IMR-90 (cell line): ENCODE data around the gene MAGI2. TPM values are rescaled to one million over a fixed set of nuclear protein-coding genes. Genes with fewer than 3 reads are reported as not detected.

Experiments used
- ATAC-seq: fragments of 200-7000 bp; cut with Tn5 transposase; 2 replicates; pipeline ENCODE4 v1.9.1; 2020; ENCODE audit warnings: low read depth, mild to moderate bottlenecking, moderate library complexity
- BruUV-seq: library from RNA; stranded (reverse); fragments of 400-500 nt; replicated peaks from 2 replicates; lab custom pipeline; 2021; lab: Mats Ljungman, UMichigan
- CTCF ChIA-PET: fragments of 300-600 bp; formaldehyde crosslinking; extraction: SDS; loops from one replicate; lab custom pipeline; 2021; ENCODE audit warnings: antibody characterized with exemption; lab: Yijun Ruan, JAX
- POLR2A ChIA-PET: fragments of 300-600 bp; sonication (Branson Sonifier 250); formaldehyde crosslinking; loops from one replicate; lab custom pipeline; 2022; ENCODE audit warnings: antibody characterized with exemption; ENCODE audit not compliant: unreplicated experiment; lab: Charles Lee
- DNase-seq: peaks from one replicate; pipeline ENCODE4 v3.0.0; 2013
- H2AFZ ChIP-seq: replicated peaks from 2 replicates; pipeline ENCODE3; 2013; ENCODE audit warnings: low read length, mild to moderate bottlenecking; ENCODE audit not compliant: poor library complexity
- H2AK5ac ChIP-seq: 2 replicates; pipeline ENCODE4 v1.6.1; 2013; ENCODE audit warnings: low read depth, low read length, inconsistent platforms
- H2AK9ac ChIP-seq: replicated peaks from 2 replicates; pipeline ENCODE3; 2013; ENCODE audit warnings: mild to moderate bottlenecking, low read depth, low read length, moderate library complexity; ENCODE audit not compliant: poor library complexity
- H2BK120ac ChIP-seq: 2 replicates; pipeline ENCODE4 v1.6.1; 2013; ENCODE audit warnings: low read depth, low read length, inconsistent platforms
- H2BK15ac ChIP-seq: 3 replicates; pipeline ENCODE4 v1.6.1; 2013; ENCODE audit warnings: low read depth, low read length, inconsistent platforms
- H2BK20ac ChIP-seq: 2 replicates; pipeline ENCODE4 v1.6.1; 2013; ENCODE audit warnings: low read depth, mild to moderate bottlenecking, inconsistent platforms, low read length, moderate library complexity
- H2BK5ac ChIP-seq: 2 replicates; pipeline ENCODE4 v1.6.1; 2013; ENCODE audit warnings: mild to moderate bottlenecking, low read depth, low read length, inconsistent platforms; ENCODE audit not compliant: poor library complexity, severe bottlenecking
- H3K14ac ChIP-seq: replicated peaks from 2 replicates; pipeline ENCODE4 v1.6.1; 2013; ENCODE audit warnings: low read depth, low read length, inconsistent platforms
- H3K18ac ChIP-seq: 2 replicates; pipeline ENCODE4 v1.6.1; 2013; ENCODE audit warnings: low read depth, low read length, control low read depth
- H3K23ac ChIP-seq: 2 replicates; pipeline ENCODE4 v1.6.1; 2013; ENCODE audit warnings: low read depth, low read length, inconsistent platforms
- H3K27ac ChIP-seq: 2 replicates; pipeline ENCODE4 v1.5.1; 2013; ENCODE audit warnings: mild to moderate bottlenecking, control low read depth, low read length; ENCODE audit not compliant: insufficient read depth
- H3K27me3 ChIP-seq: 2 replicates; pipeline ENCODE4 v1.6.1; 2013; ENCODE audit warnings: low read length; ENCODE audit not compliant: control insufficient read depth, insufficient read depth
- H3K36me3 ChIP-seq: 2 replicates; pipeline ENCODE4 v1.6.1; 2013; ENCODE audit warnings: low read length, mixed read lengths; ENCODE audit not compliant: control insufficient read depth, insufficient read depth
- H3K4ac ChIP-seq: 2 replicates; pipeline ENCODE4 v1.6.1; 2013; ENCODE audit warnings: low read depth, low read length, inconsistent platforms
- H3K4me1 ChIP-seq: 2 replicates; pipeline ENCODE4 v1.6.1; 2013; ENCODE audit warnings: low read length, mixed read lengths; ENCODE audit not compliant: control insufficient read depth, insufficient read depth
- H3K4me2 ChIP-seq: 2 replicates; pipeline ENCODE4 v1.6.1; 2013; ENCODE audit warnings: low read depth, mild to moderate bottlenecking, control low read depth, low read length, moderate library complexity
- H3K4me3 ChIP-seq: 2 replicates; pipeline ENCODE4 v1.5.1; 2013; ENCODE audit warnings: low read depth, mild to moderate bottlenecking, control low read depth, low read length, moderate library complexity; ENCODE audit not compliant: insufficient read depth
- H3K56ac ChIP-seq: 2 replicates; pipeline ENCODE4 v1.6.1; 2013; ENCODE audit warnings: low read length, inconsistent platforms; ENCODE audit not compliant: insufficient read depth; ENCODE audit errors: extremely low read depth
- H3K79me1 ChIP-seq, 2 experiments: 2 replicates each; pipeline ENCODE4 v1.6.1; 2013; ENCODE audit warnings: low read length in 2 of 2, inconsistent platforms in 1 of 2, low read depth in 1 of 2
- H3K9ac ChIP-seq: 2 replicates; pipeline ENCODE4 v1.6.1; 2013; ENCODE audit warnings: low read depth, low read length, control low read depth
- H3K9me1 ChIP-seq: 2 replicates; pipeline ENCODE4 v1.6.1; 2013; ENCODE audit warnings: low read length, inconsistent platforms; ENCODE audit not compliant: insufficient read depth
- H3K9me3 ChIP-seq: 2 replicates; pipeline ENCODE4 v1.6.1; 2013; ENCODE audit warnings: low read length; ENCODE audit not compliant: control insufficient read depth, insufficient read depth
- H4K20me1 ChIP-seq: 2 replicates; pipeline ENCODE4 v1.6.1; 2013; ENCODE audit warnings: low read length, inconsistent platforms; ENCODE audit not compliant: insufficient read depth
- H4K5ac ChIP-seq: 2 replicates; pipeline ENCODE4 v1.6.1; 2013; ENCODE audit warnings: mild to moderate bottlenecking, low read depth, low read length, control low read depth
- H4K8ac ChIP-seq, 2 experiments: 2 replicates each; pipeline ENCODE4 v1.6.1; 2013; ENCODE audit warnings: low read depth in 2 of 2, low read length in 2 of 2, control low read depth in 1 of 2, inconsistent platforms in 1 of 2
- H4K91ac ChIP-seq: 2 replicates; pipeline ENCODE4 v1.6.1; 2013; ENCODE audit warnings: low read depth, low read length, inconsistent platforms; ENCODE audit not compliant: insufficient read depth
- CHD1 ChIP-seq: IDR thresholded peaks from 2 replicates; pipeline ENCODE4 v1.6.1; 2012; ENCODE audit warnings: low read depth, low read length, improper control_type of control experiment
- ELK1 ChIP-seq: fragments of 150-350 bp; IDR thresholded peaks from 2 replicates; pipeline ENCODE4 v1.6.1; 2016; ENCODE audit warnings: low read depth, mild to moderate bottlenecking, low read length, moderate library complexity, borderline replicate concordance
- MAFK ChIP-seq: IDR thresholded peaks from 2 replicates; pipeline ENCODE4 v1.6.1; 2012; ENCODE audit warnings: low read depth, low read length, improper control_type of control experiment
- MAZ ChIP-seq: IDR thresholded peaks from 2 replicates; pipeline ENCODE4 v1.6.1; 2012; ENCODE audit warnings: low read depth, mild to moderate bottlenecking, low read length, improper control_type of control experiment, moderate library complexity, borderline replicate concordance
- MXI1 ChIP-seq: IDR thresholded peaks from 2 replicates; pipeline ENCODE4 v1.6.1; 2012; ENCODE audit warnings: low read depth, mild to moderate bottlenecking, low read length, moderate library complexity, borderline replicate concordance
- NFE2L2 ChIP-seq: fragments of 150-350 bp; IDR thresholded peaks from 2 replicates; pipeline ENCODE4 v1.6.1; 2016; ENCODE audit warnings: low read depth, mild to moderate bottlenecking, low read length
- RCOR1 ChIP-seq: IDR thresholded peaks from 2 replicates; pipeline ENCODE4 v1.6.1; 2012; ENCODE audit warnings: mild to moderate bottlenecking, low read length, improper control_type of control experiment; ENCODE audit not compliant: insufficient replicate concordance
- RFX5 ChIP-seq: IDR thresholded peaks from 2 replicates; pipeline ENCODE4 v1.8.0; 2012; ENCODE audit warnings: low read depth, mild to moderate bottlenecking, low read length, moderate library complexity
- SMC3 ChIP-seq: fragments of 150-350 bp; IDR thresholded peaks from 2 replicates; pipeline ENCODE4 v1.6.1; 2016; ENCODE audit warnings: low read depth, mild to moderate bottlenecking, antibody characterized with exemption, low read length, moderate library complexity
- USF2 ChIP-seq: fragments of 150-350 bp; IDR thresholded peaks from 2 replicates; pipeline ENCODE4 v1.6.1; 2017; ENCODE audit warnings: mild to moderate bottlenecking, antibody characterized with exemption, low read length, low read depth
- WGBS, 2 experiments: methylation state at CpG; one replicate each; pipeline versions ENCODE4 v1.1.5 to v1.1.7; 2013; ENCODE audit warnings: missing lambda C conversion rate in 2 of 2; ENCODE audit not compliant: insufficient read length in 1 of 2; ENCODE audit errors: extremely low coverage in 2 of 2; 5-methylcytosine and 5-hydroxymethylcytosine counted together
- dilution Hi-C: fragments of 300-500 bp; cut with HindIII; formaldehyde crosslinking; loops from one replicate; pipeline ENCODE4 v1.14.3; 2018; ENCODE audit warnings: low sequenced_read_pairs; ENCODE audit not compliant: unreplicated experiment
- in situ Hi-C: fragments of 300-500 bp; cut with MboI; formaldehyde crosslinking; loops from 3 replicates; pipeline ENCODE4 v1.14.3; 2019; ENCODE audit warnings: low sequenced_read_pairs, inconsistent platforms, mixed read lengths
- intact Hi-C: fragments of 100-400 bp; cut with micrococcal nuclease; formaldehyde crosslinking; loops from 2 replicates; pipeline ENCODE4 v1.10.0; 2022
- polyA plus RNA-seq, 3 experiments: library from polyadenylated mRNA; depleted of rRNA; stranded (reverse); fragments of >200 nt; gene quantifications; 2 replicates each; pipeline ENCODE4 v1.2.3, GENCODE V29; 2012; ENCODE audit warnings: low replicate concordance in 1 of 3
- total RNA-seq: library from RNA; depleted of rRNA; stranded (reverse); fragments of >200 nt; gene quantifications from 2 replicates; pipeline ENCODE4 v1.2.3, GENCODE V29; 2012

The MAGI2 gene
- total and polyA plus RNA-seq, 2 of the 4 experiments (the other 2 are of a cell fraction): 2.5 to 17.9 TPM

- BruUV-seq: no TSS peak
- H3K9ac ChIP-seq: no peak overlapping the region
- TF ChIP-seq MAFK (no peak), RCOR1 (no peak), NFE2L2 (no peak), RFX5 (no peak), USF2 (no peak), MXI1 (no peak), CHD1 (no peak), ELK1 (no peak), SMC3 (no peak), MAZ (no peak)
- no peak overlapping the region for H3K23ac ChIP-seq
- dilution Hi-C loops: no loop called here
- H3K4ac ChIP-seq: no peak overlapping the region
- no peak overlapping the region for H2AK9ac ChIP-seq
- no peak overlapping the region for H3K27ac ChIP-seq
- no peak for DNase-seq
- H2BK20ac ChIP-seq: no peak overlapping the region
- ATAC-seq: no peak
- H2BK120ac ChIP-seq: no peak overlapping the region
- H3K36me3 ChIP-seq: no peaks in the 10 kb centered on the region
- no peak overlapping the region for H2BK5ac ChIP-seq
- no peaks in the 10 kb centered on the region for H3K9me3 ChIP-seq
- H3K56ac ChIP-seq: no peak overlapping the region
- intact Hi-C loops: no loop called here
- H2AFZ ChIP-seq: no peak overlapping the region
- ChIA-PET POLR2A (interaction anchor here (0.6 kb wide), 1 partner anchor 13 kb away, joined by 3 read pairs; no protein-coding TSS in a partner anchor), CTCF (interaction anchor here (0.7 kb wide), 1 partner anchor 12 kb away, joined by 7 read pairs; no protein-coding TSS in a partner anchor)
- no peak overlapping the region for H3K4me2 ChIP-seq
- H3K27me3 ChIP-seq: no peaks in the 10 kb centered on the region
- no CpG with 5 or more reads among the region's 7 CpGs for WGBS, 2 experiments
- no peaks in the 10 kb centered on the region for H4K20me1 ChIP-seq
- in situ Hi-C loops: no loop called here
- H3K18ac ChIP-seq: no peak overlapping the region
- no peak overlapping the region for H4K5ac ChIP-seq
- H3K14ac ChIP-seq: no peak overlapping the region
- H4K8ac ChIP-seq: no peak overlapping the region
- no peak overlapping the region for H2BK15ac ChIP-seq
- H3K9me1 ChIP-seq: no peaks in the 10 kb centered on the region
- no peaks in the 10 kb centered on the region for H3K4me1 ChIP-seq
- H3K4me3 ChIP-seq: no peak overlapping the region
- no peaks in the 10 kb centered on the region for H3K79me1 ChIP-seq
- no peak overlapping the region for H4K91ac ChIP-seq
- no peak overlapping the region for H2AK5ac ChIP-seq
These were observed 1401.4 kb downstream of the MAGI2 start for GRCh38 chr7:78052112-78052511.
